Suprapubic skin (tissue), 4 donors: ENCODE data around the gene CLTC. TPM values are rescaled to one million over a fixed set of nuclear protein-coding genes. Genes with fewer than 3 reads are reported as not detected.
"Not testable (repeated sequence)": the region's sequence is repeated elsewhere in the genome, so short reads cannot be mapped to it uniquely, and the experiment has no call there.

Experiments
- DNase-seq, 2 donors: peaks; one replicate each; pipeline ENCODE4 v3.0.0-alpha.2; 2019; ENCODE audit warnings: low spot score in 2 of 2
- H3K27ac ChIP-seq: fragments of 200-600 bp; sonication (generic); one replicate; pipeline ENCODE4 v1.5.1; 2019
- H3K27me3 ChIP-seq: fragments of 200-600 bp; sonication (generic); one replicate; pipeline ENCODE4 v1.5.1; 2019
- H3K36me3 ChIP-seq: fragments of 200-600 bp; sonication (generic); one replicate; pipeline ENCODE4 v1.5.1; 2019
- H3K4me1 ChIP-seq: fragments of 200-600 bp; sonication (generic); one replicate; pipeline ENCODE4 v1.5.1; 2019
- H3K4me3 ChIP-seq: fragments of 200-600 bp; sonication (generic); one replicate; pipeline ENCODE4 v1.5.1; 2019; ENCODE audit warnings: mild to moderate bottlenecking
- H3K9me3 ChIP-seq: fragments of 200-600 bp; sonication (generic); one replicate; pipeline ENCODE4 v1.5.1; 2019
- EP300 ChIP-seq: sonication (generic); formaldehyde crosslinking; IDR thresholded peaks from one replicate; pipeline ENCODE4 v1.6.1; 2017; ENCODE audit warnings: antibody characterized with exemption
- POLR2A ChIP-seq, 2 donors: fragments of 450-650 bp; IDR thresholded peaks; one replicate each; pipeline ENCODE4 v1.6.1; 2017; ENCODE audit warnings: antibody characterized with exemption in 2 of 2, mild to moderate bottlenecking in 2 of 2, moderate library complexity in 2 of 2
- POLR2AphosphoS5 ChIP-seq, 3 donors: sonication (generic); formaldehyde crosslinking; IDR thresholded peaks; one replicate each; pipeline ENCODE4 v1.6.1; 2017; ENCODE audit warnings: antibody characterized with exemption in 3 of 3
- WGBS: methylation state at CpG from one replicate; pipeline ENCODE4 v1.1.5; 2018; 5-methylcytosine and 5-hydroxymethylcytosine counted together
- total RNA-seq, 4 donors: library from RNA; depleted of rRNA; stranded (reverse); fragments of >200 nt; gene quantifications; one replicate each; pipeline ENCODE4 v1.1.0, GENCODE V29; 2016
- TF ChIP-seq, protein P1 (sequence below), 2 donors: fragments of 200-600 bp in 1 of 2; fragments of 450-650 bp in 1 of 2; sonication (generic) in 1 of 2; IDR thresholded peaks; one replicate each; pipeline ENCODE4 v1.5.1; 2016 to 2019; ENCODE audit warnings: antibody characterized with exemption in 2 of 2, mild to moderate bottlenecking in 1 of 2, moderate library complexity in 1 of 2

CLTC gene
- total RNA-seq, 4 donors from 2014 or later = 99.2 to 178 (median 152) TPM

DNA sequence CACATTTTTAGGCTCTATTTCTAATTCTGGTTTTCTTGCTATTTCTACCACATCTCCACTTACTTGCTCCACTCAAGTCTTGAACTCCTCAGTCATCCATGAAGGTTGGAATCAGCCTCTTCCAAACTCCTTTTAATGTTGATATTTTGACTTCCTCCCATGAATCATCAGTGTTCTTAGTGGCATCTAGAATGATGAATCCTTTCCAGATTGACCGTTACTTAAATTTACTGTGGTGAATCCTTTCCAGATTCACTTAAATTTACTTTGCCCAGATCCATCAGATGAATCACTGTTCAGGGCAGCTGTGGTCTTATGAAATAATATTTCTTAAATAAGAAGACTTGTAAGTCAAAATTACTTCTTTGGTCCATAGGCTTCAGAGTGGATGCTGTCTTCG lies 32.4 kb downstream of the CLTC start:
- H3K4me1 ChIP-seq = peaks cover 3% of the 10 kb centered on the region
- peaks cover 93% of the 10 kb centered on the region for H3K36me3 ChIP-seq
- no peak overlapping the region for H3K4me3 ChIP-seq
- no peaks in the 10 kb centered on the region for H3K27me3 ChIP-seq
- peaks cover 3% of the 10 kb centered on the region for H3K9me3 ChIP-seq
- H3K27ac ChIP-seq = no peak overlapping the region
- TF ChIP-seq, protein P1, sequence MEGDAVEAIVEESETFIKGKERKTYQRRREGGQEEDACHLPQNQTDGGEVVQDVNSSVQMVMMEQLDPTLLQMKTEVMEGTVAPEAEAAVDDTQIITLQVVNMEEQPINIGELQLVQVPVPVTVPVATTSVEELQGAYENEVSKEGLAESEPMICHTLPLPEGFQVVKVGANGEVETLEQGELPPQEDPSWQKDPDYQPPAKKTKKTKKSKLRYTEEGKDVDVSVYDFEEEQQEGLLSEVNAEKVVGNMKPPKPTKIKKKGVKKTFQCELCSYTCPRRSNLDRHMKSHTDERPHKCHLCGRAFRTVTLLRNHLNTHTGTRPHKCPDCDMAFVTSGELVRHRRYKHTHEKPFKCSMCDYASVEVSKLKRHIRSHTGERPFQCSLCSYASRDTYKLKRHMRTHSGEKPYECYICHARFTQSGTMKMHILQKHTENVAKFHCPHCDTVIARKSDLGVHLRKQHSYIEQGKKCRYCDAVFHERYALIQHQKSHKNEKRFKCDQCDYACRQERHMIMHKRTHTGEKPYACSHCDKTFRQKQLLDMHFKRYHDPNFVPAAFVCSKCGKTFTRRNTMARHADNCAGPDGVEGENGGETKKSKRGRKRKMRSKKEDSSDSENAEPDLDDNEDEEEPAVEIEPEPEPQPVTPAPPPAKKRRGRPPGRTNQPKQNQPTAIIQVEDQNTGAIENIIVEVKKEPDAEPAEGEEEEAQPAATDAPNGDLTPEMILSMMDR (IDR thresholded peaks at IDR 0.05) = no peak
- TF ChIP-seq POLR2A (IDR thresholded peaks at IDR 0.05) (no peak), EP300 (no peak), POLR2AphosphoS5 (IDR thresholded peaks at IDR 0.05) (no peak)
- WGBS = 87% methylated on average over 2 of the region's 2 CpGs
- no peak for DNase-seq

DNA sequence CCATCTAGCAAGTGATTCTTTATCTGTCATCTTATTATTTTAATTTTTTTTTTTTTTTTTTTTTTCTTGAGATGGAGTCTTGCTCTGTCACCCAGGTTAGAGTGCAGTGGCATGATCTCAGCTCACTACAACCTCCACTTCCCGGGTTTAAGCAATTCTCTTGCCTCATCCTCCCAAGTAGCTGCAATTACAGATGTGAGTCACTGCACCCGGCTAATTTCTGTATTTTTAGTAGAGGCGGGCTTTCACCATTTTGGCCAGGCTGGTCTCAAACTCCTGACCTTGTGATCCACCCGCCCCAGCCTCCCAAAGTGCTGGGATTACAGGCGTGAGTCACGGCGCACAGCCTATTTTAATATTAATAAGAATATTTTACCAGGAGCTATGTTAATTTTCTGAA lies 36.9 kb downstream of the CLTC start:
- 90% methylated on average over 7 of the region's 7 CpGs for WGBS
- not testable (repeated sequence) for H3K27ac ChIP-seq, H3K4me1 ChIP-seq, H3K27me3 ChIP-seq, DNase-seq, H3K4me3 ChIP-seq, H3K9me3 ChIP-seq
- H3K36me3 ChIP-seq = peaks cover 84% of the 10 kb centered on the region

DNA sequence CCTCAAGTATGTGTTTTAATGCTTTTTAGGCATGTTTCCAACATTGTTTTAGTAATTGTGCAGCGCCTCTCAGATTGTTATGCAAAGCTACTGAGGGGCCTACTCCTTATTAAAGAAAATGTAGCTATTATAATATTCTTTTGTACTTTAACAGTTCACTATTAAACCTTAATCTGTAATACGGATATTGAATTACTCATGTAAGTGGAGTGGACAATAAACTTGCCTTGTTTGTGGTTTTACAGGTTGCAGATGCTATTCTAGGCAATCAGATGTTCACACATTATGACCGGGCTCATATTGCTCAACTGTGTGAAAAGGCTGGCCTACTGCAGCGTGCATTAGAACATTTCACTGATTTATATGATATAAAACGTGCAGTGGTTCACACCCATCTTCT lies 46.5 kb downstream of the CLTC start:
- 78% methylated on average over 5 of the region's 5 CpGs for WGBS
- DNase-seq = no peak
- Histone ChIP-seq H3K36me3 (peaks cover 93% of the 10 kb centered on the region), H3K27ac (no peak overlapping the region), H3K4me3 (no peak overlapping the region), H3K4me1 (no peaks in the 10 kb centered on the region), H3K27me3 (no peaks in the 10 kb centered on the region), H3K9me3 (no peaks in the 10 kb centered on the region)
- TF ChIP-seq, protein P1 (IDR thresholded peaks at IDR 0.05) = no peak
- TF ChIP-seq EP300 (no peak), POLR2A (IDR thresholded peaks at IDR 0.05) (no peak), POLR2AphosphoS5 (IDR thresholded peaks at IDR 0.05) (no peak)

DNA sequence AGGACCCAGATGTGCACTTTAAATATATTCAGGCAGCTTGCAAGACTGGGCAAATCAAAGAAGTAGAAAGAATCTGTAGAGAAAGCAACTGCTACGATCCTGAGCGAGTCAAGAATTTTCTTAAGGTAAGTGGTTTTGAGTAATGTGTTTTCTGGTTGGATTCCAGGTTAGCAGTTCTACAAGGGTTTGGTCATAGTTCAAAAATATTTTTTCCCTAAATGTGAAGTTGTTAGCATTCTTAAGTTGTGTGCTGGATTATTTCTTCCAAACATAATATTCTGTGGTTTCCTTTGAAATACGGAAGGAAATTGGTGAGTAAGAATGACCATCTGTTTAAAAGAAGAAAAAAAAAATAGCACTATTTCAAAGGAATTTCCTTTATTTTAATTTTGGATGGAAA lies 49.1 kb downstream of the CLTC start:
- Histone ChIP-seq H3K9me3 (no peaks in the 10 kb centered on the region), H3K27ac (no peak overlapping the region), H3K27me3 (no peaks in the 10 kb centered on the region), H3K4me3 (no peak overlapping the region), H3K4me1 (no peaks in the 10 kb centered on the region), H3K36me3 (peaks cover 89% of the 10 kb centered on the region)
- WGBS = 50% methylated on average over 3 of the region's 3 CpGs
- DNase-seq = no peak
- TF ChIP-seq POLR2A (IDR thresholded peaks at IDR 0.05) = no peak
- TF ChIP-seq POLR2AphosphoS5 (IDR thresholded peaks at IDR 0.05) = no peak
- TF ChIP-seq, protein P1 (IDR thresholded peaks at IDR 0.05) = no peak
- no peak for TF ChIP-seq EP300

DNA sequence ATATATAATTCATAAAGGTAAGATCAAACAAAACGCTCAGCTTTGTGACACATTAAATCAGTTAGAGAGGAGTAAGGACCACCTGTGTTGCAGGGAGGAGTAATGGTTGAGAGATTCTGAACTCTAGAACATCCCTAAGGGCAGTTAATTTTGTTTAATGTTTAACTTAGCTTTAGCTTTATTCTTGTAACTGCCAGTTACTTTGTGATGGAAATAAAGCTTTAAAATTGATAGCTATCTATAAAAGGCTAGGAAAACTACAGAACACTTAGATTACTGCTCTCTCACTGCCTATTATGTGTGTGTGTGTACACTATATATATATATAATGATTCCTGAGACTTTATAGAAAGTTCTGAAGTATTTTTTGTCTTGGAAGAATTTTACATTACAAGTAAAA lies 49.7 kb downstream of the CLTC start:
- H3K27me3 ChIP-seq = no peaks in the 10 kb centered on the region
- no peak for DNase-seq
- H3K9me3 ChIP-seq = no peaks in the 10 kb centered on the region
- H3K27ac ChIP-seq = no peak overlapping the region
- TF ChIP-seq POLR2AphosphoS5 (IDR thresholded peaks at IDR 0.05) (no peak), POLR2A (IDR thresholded peaks at IDR 0.05) (no peak)
- TF ChIP-seq, protein P1 (IDR thresholded peaks at IDR 0.05) = no peak
- peaks cover 90% of the 10 kb centered on the region for H3K36me3 ChIP-seq
- no peak overlapping the region for H3K4me3 ChIP-seq
- WGBS = 79% methylated on average over 1 of the region's 1 CpG
- H3K4me1 ChIP-seq = no peaks in the 10 kb centered on the region

DNA sequence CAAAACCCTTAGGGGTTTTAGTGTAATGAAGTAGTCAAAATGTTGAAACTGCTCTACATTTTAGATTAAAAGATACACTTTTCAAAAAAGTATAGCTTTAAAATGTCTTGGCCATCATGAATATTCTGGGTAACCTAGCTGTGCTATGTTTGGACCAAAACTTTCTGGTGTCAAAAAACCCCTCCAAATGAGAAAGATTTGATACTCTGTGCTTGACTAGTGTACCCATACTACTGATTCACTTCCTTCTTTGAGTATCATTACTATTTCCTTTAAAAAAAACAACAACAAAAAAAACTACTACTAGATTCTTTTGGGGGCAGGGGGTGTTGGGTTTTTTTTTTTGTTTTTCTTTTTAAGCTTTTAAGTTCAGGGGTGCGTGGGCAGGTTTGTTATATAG lies 50.2 kb downstream of the CLTC start:
- Histone ChIP-seq H3K27ac (no peak overlapping the region), H3K27me3 (no peaks in the 10 kb centered on the region), H3K4me3 (no peak overlapping the region), H3K36me3 (peaks cover 88% of the 10 kb centered on the region), H3K9me3 (no peaks in the 10 kb centered on the region), H3K4me1 (no peaks in the 10 kb centered on the region)
- 97% methylated on average over 1 of the region's 1 CpG for WGBS
- DNase-seq = no peak
- TF ChIP-seq POLR2AphosphoS5 (IDR thresholded peaks at IDR 0.05) (no peak), POLR2A (IDR thresholded peaks at IDR 0.05) (no peak), EP300 (no peak)
- TF ChIP-seq, protein P1 (IDR thresholded peaks at IDR 0.05) = no peak
